ENCODE measurements around the gene MLST8. TPM values are rescaled to one million over a fixed set of nuclear protein-coding genes. Genes with fewer than 3 reads are reported as not detected.

MLST8 gene
- total and polyA plus RNA-seq, 2 of the 8 experiments (the other 6 are each of a cell fraction or from before 2014, with no cell fraction given), result 67.6 to 321 TPM

DNA sequence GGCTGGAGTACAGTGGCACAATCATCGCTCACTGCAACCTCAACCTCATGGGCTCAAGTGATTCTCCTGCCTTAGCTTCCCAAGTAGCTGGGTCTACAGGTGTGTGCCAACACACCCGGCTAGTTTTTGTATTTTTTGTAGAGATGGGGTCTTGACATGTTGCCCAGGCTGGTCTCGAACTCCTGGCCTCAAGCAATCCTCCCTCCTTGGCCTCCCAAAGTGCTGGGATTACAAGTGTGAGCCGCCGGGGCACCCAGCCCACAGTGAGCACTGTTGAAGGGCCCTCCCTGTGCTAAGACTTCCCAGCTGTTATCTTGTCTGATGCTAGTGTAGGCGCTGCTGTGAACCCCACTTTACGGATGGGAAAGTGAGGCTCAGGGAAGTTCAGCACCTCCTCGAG lies 16.9 kb upstream of the MLST8 start:
- Histone ChIP-seq H3K23ac (ENCODE audit: insufficient read length) (no peak overlapping the region), H2BK120ac (replicated peaks; ENCODE audit: low read depth, low read length) (no peak overlapping the region), H3K4me3 (ENCODE audit: extremely low read depth in 1 of 4, insufficient read depth in 2 of 4, low read depth in 3 of 4, low read length in 4 of 4) (no peak overlapping the region), H3K18ac (ENCODE audit: extremely low read depth, low read length) (no peak overlapping the region), H3K9me3 (ENCODE audit: insufficient read depth in 2 of 2, low read depth in 1 of 2, low read length in 1 of 2) (no peaks in the 10 kb centered on the region), H4K20me1 (replicated peaks in 1 of 2; ENCODE audit: control insufficient read depth in 1 of 2, insufficient read depth in 2 of 2, low read length in 2 of 2) (peaks cover 0 to 6% of the 10 kb centered on the region in 2 experiments), H4K5ac (ENCODE audit: insufficient read length, low read depth, low read length) (no peak overlapping the region), H3K36me3 (ENCODE audit: control insufficient read depth in 2 of 4, insufficient read depth in 4 of 4, low read length in 3 of 4) (peaks cover 0 to 4% (median 0%) of the 10 kb centered on the region in 4 experiments; a peak in 1 of 8 replicates), H3K56ac (replicated peaks; ENCODE audit: insufficient read length, low read depth, low read length) (no peak overlapping the region), H2BK12ac (ENCODE audit: low read depth, low read length) (no peak overlapping the region), H2BK20ac (ENCODE audit: low read length) (no peak overlapping the region), H2AFZ (ENCODE audit: low read length) (no peak overlapping the region), H3K27me3 (replicated peaks in 1 of 4; ENCODE audit: control insufficient read depth in 3 of 4, extremely low read depth in 1 of 4, insufficient read depth in 3 of 4, low read length in 3 of 4) (no peaks in the 10 kb centered on the region), H3K27ac (ENCODE audit: low read depth, low read length) (no peak overlapping the region), H3K23me2 (ENCODE audit: low read depth, low read length) (no peaks in the 10 kb centered on the region), H3K9ac (replicated peaks in 1 of 4; ENCODE audit: extremely low read depth in 1 of 4, low read depth in 3 of 4, low read length in 3 of 4) (no peak overlapping the region), H2BK5ac (ENCODE audit: low read depth, low read length) (no peak overlapping the region), H4K91ac (replicated peaks; ENCODE audit: insufficient read length, low read length) (no peak overlapping the region), H2AK5ac (ENCODE audit: low read depth, low read length) (no peak overlapping the region), H3K4ac (replicated peaks; ENCODE audit: insufficient read length, low read depth, low read length) (no peak overlapping the region), H4K8ac (ENCODE audit: extremely low read depth, insufficient read depth, low read length) (no peak overlapping the region), H3K4me2 (ENCODE audit: insufficient read depth in 1 of 2, low read depth in 2 of 2, low read length in 2 of 2) (no peak overlapping the region), H3K79me1 (ENCODE audit: low read depth, low read length) (no peaks in the 10 kb centered on the region), H3K79me2 (ENCODE audit: control insufficient read depth in 1 of 2, insufficient read depth in 2 of 2, low read length in 2 of 2) (no peaks in the 10 kb centered on the region), H2BK15ac (ENCODE audit: low read length) (no peak overlapping the region), H3K14ac (ENCODE audit: insufficient read length) (no peak overlapping the region), H3K4me1 (replicated peaks in 1 of 4; ENCODE audit: control insufficient read depth in 3 of 4, insufficient read depth in 4 of 4, low read length in 3 of 4) (no peaks in the 10 kb centered on the region; a peak in 1 of 7 replicates)
- TF ChIP-seq YY1 (IDR thresholded peaks at IDR 0.05; ENCODE audit: low read depth, low read length) (no peak), EGR1 (IDR thresholded peaks at IDR 0.05; ENCODE audit: borderline replicate concordance, low read depth, low read length) (no peak), SIX5 (IDR thresholded peaks at IDR 0.05; ENCODE audit: low read depth, low read length) (no peak), KDM5A (IDR thresholded peaks at IDR 0.05; ENCODE audit: low read length) (no peak), ASH2L (IDR thresholded peaks at IDR 0.05; ENCODE audit: low read length) (no peak), MAX (IDR thresholded peaks at IDR 0.05) (no peak), CHD2 (IDR thresholded peaks at IDR 0.05; ENCODE audit: low read length) (no peak), ATF3 (IDR thresholded peaks at IDR 0.05; ENCODE audit: insufficient read depth, low read depth, low read length) (no peak), SUZ12 (IDR thresholded peaks at IDR 0.05; ENCODE audit: low read length) (no peak), SIN3A (conservative IDR thresholded peaks at IDR 0.05 in 1 of 2, IDR thresholded peaks at IDR 0.05 in 1 of 2; ENCODE audit: low read depth in 1 of 2, low read length in 2 of 2) (no peak), RBBP5 (IDR thresholded peaks at IDR 0.05; ENCODE audit: borderline replicate concordance, low read depth, low read length) (no peak), HDAC6 (IDR thresholded peaks at IDR 0.05; ENCODE audit: low read depth, low read length) (no peak)
- WGBS, 2 experiments (ENCODE audit: extremely low coverage in 1 of 2, insufficient coverage in 1 of 2, insufficient read length in 1 of 2, insufficient replicate concordance in 2 of 2, low coverage in 1 of 2, low lambda C conversion rate in 2 of 2, missing lambda C conversion rate in 1 of 2), result 96% methylated on average over 8 of the region's 8 CpGs; no CpG with 5 or more reads in 1 of the 2 experiments
- POLR2A ChIA-PET (ENCODE audit: partially characterized antibody), result interaction anchor here (0.6 to 2.2 kb wide), 7 partner anchors 8 to 281 kb away, joined by 3 to 6 read pairs (median 4); partner anchors contain the start of gene ECI1
- FAIRE-seq (no peak), DNase-seq (ENCODE audit: low read depth in 1 of 2, low spot score in 2 of 2) (no peak)
- CTCF ChIA-PET (ENCODE audit: partially characterized antibody), result interaction anchor here (1.9 kb wide), 1 partner anchor 50 kb away, joined by 4 read pairs; no protein-coding TSS in a partner anchor

Measured in H1 (cell line).